ENCODE data around the gene AGAP3. TPM values are rescaled to one million over a fixed set of nuclear protein-coding genes. Genes with fewer than 3 reads are reported as not detected.
A peak's percentile ranks its signal among the peaks of the same experiment; 100 is the strongest.

AGAP3 gene
- total RNA-seq, 1 experiment from 2014 or later: 126 TPM

- peak; percentile 46 for TF ChIP-seq ZBTB33 (IDR thresholded peaks at IDR 0.05; ENCODE audit: extremely low read depth, insufficient replicate concordance, low read length)
Measured at GRCh38 chr7:151172273-151173141, 86.2 kb downstream of the AGAP3 start (continued).

GRCh38 chr7:151173386-151174245, 87.3 kb downstream of the AGAP3 start:
- no peak overlapping the region for H3K4me3 ChIP-seq (replicated peaks in 1 of 2; ENCODE audit: low read depth in 1 of 2, low read length in 2 of 2)
- ChIA-PET POLR2A (no interaction called here), CTCF (no interaction called here), RAD21 (ENCODE audit: low non-redundant PET in 1 of 2, low total read pairs in 2 of 2, uncharacterized antibody in 2 of 2, unreplicated experiment in 2 of 2) (no interaction called here)
- no TSS peak for BruUV-seq (replicated peaks)
- H2AFZ ChIP-seq (ENCODE audit: low read depth, low read length, poor library complexity, severe bottlenecking): no peak overlapping the region
- H3K36me3 ChIP-seq (ENCODE audit: control insufficient read depth in 1 of 2, insufficient read depth in 2 of 2, low read length in 2 of 2): no peaks in the 10 kb centered on the region
- no peaks in the 10 kb centered on the region for H3K27me3 ChIP-seq (ENCODE audit: insufficient read depth, low read length)
- intact Hi-C loops (cut with micrococcal nuclease): loop anchor here (2.0 to 5.0 kb wide), 2 partner anchors 129 to 396 kb away; no protein-coding TSS in a partner anchor
- TF ChIP-seq SRF (IDR thresholded peaks at IDR 0.05; ENCODE audit: low read depth): no peak
- TF ChIP-seq EZH2phosphoT487 (IDR thresholded peaks at IDR 0.05; ENCODE audit: borderline replicate concordance): no peak
- no peaks in the 10 kb centered on the region for H3K4me1 ChIP-seq (ENCODE audit: control insufficient read depth in 1 of 2, insufficient read depth in 2 of 2, low read length in 2 of 2)
- H3K9ac ChIP-seq (ENCODE audit: low read length): no peak overlapping the region
- DNase-seq (ENCODE audit: low read depth, low spot score) (no peak), ATAC-seq (no peak)
- H3K4me2 ChIP-seq (ENCODE audit: low read length): no peak overlapping the region
- H3K9me3 ChIP-seq (ENCODE audit: control insufficient read depth in 1 of 2, insufficient read depth in 1 of 2, low read depth in 1 of 2, low read length in 2 of 2): peaks cover 0 to 8% of the 10 kb centered on the region in 2 experiments; a peak in 1 of 4 replicates
- H3K9me2 ChIP-seq (ENCODE audit: insufficient read depth): no peaks in the 10 kb centered on the region
- no peak overlapping the region for H3K27ac ChIP-seq (ENCODE audit: low read depth, low read length)
- no peaks in the 10 kb centered on the region for H3K79me2 ChIP-seq (ENCODE audit: insufficient read depth, low read length)
- no peaks in the 10 kb centered on the region for H4K20me1 ChIP-seq (ENCODE audit: insufficient read depth)
